Amniotic epithelial cell (primary cell): Measurements from ENCODE around the gene EIF1AX.
"Not testable (repeated sequence)": the region's sequence is repeated elsewhere in the genome, so short reads cannot be mapped to it uniquely, and the experiment has no call there.

Experiments
- DNase-seq: peaks from one replicate; pipeline ENCODE4 v3.0.0-alpha.2; 2010; ENCODE audit warnings: low read depth

The EIF1AX gene, protein sequence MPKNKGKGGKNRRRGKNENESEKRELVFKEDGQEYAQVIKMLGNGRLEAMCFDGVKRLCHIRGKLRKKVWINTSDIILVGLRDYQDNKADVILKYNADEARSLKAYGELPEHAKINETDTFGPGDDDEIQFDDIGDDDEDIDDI

GRCh38 chrX:20141281-20142220 lies at the start of gene EIF1AX:
EIF1AX (minus strand) TSS chrX:20141838; CDS start chrX:20141640, 198 bp downstream.
- peak; percentile 97 for DNase-seq

GRCh38 chrX:20189171-20189570 lies 47.5 kb upstream of the EIF1AX start:
- DNase-seq, result no peak

DNA sequence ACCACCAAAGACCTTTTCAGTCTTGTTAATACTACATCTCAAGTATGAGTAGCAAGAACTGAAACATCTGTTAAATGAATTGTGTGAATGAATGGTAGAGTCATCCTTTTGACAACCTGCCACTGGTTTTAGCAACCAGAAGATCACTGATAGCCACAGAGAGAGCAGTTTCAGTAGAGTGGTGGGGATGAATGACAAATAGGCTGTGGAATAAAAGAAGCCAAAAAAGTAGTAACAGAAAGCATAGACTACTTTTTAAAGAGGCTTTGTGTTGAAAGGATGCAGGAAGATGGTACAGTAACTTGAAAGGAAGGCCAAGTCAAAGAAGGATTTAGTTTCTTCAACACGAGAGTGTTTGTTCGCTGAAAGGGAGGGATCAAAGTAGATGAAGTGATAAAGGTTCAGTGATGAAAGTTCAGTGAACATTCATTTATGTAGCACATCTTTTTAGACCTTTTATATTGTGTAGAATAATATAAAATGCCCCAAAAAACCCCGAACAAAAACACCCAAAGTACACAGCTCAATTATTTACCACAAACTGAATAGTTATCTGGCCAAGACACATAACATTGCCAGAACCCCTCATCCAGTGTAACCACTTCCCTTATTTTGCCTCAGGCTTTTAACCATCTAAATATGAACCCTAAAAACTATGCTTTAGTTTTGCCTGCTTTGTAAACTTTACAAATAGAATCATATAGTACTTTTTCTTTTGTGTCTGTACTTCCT lies 40.1 kb upstream of the EIF1AX start:
- no peak for DNase-seq

DNA sequence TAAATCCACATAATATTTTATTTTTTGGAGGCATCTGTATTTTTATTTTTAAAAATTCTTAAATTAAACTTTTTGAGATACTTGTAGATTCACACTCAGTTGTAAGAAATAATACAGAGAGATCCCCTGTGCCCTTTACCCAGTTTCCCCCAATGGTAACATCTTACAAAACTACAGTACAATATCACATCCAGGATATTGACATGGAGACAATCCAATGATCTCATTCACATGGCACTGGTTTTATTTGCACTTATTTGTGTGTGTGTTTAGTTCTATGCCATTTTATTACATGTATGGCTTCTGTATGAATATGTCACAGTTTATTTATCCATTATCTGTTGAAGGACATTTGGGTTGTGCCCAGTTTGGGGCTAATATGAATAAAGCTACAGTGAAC lies 35.5 kb upstream of the EIF1AX start:
- no peak for DNase-seq

DNA sequence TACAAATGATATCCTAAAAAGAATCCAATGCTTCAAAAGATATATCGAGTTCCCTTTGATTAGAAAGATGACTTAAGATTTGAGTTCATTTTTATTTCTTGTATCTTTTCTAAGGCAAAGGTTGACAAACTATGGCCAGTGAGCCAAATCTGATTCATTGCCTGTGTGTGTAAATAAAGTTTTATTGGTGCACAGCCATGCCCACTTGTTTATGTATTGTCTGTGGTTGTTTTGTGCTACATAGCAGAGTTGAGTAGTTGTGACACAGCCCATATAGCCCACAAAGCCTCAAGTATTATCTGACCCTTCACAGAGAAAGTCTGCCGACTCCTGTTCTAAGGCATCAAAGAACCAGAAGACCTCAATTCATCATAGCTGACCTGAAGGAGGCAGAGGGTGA lies 32.2 kb upstream of the EIF1AX start:
- DNase-seq, result peak; percentile 42

DNA sequence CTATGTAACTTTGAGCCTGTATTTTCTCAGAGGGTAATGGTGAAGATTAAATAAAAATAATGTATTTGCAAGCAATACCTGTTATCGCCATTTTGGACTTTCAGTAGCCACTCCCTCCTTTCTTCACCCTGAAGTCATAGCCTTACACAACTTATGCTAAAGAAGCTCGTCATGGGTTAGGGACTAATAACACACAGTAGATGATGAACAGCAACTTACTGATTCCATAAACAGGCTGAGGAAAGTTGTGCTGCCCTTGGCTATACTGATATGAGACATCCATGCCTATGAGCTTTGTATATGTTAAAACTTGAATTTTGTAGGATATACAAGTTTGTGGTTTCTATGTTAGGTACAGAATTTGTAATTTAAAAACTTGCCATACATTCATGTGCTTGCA lies 31.7 kb upstream of the EIF1AX start:
- DNase-seq, result no peak

DNA sequence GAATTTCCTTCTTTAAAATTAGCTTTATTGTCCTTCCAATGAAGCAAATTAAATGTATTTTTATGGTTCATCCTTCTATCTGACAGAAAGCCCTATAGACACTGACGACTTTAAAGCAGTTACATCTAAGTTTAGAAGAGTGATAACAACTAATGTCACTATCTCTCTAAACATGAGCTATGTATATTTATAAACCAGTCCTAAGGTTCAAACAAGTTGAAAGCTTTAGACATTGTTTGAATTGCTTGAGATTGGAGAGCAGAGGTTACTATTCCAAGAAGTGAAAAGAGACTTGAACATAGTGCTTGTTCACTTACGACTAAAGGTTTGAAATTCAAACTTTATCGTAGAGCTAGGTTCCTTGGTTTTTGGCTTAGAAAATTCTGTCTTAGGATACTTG lies 30.2 kb upstream of the EIF1AX start:
- no peak for DNase-seq

- DNase-seq, result not testable (repeated sequence)
Observed at GRCh38 chrX:20162516-20162915, 20.9 kb upstream of the EIF1AX start.

DNA sequence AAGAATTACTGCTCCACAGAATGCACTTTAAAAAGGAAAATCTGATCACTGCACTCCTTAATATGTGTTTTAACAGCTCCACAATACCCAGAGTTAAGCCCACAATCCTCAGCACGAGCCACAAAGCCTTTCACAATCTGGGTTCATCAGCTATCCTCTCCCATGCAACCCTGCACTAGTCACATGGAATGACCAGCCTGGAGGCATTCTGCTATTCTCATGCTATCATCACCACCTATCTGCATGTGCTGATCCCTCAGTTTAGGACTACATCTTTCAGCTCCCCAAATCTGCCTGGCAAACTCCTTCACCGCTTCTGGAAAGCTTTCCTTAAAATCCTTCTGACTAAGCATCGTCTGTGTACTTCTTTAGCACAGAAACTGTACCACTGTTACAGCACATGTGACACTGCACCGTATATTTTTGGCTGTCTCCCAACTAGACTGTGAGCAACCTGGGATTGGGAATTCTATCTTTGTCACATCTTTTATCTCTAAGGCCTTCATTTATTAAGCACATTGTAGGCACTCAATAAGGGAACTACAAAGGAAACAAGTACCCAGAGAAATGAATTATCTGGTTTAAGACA lies 18.3 kb upstream of the EIF1AX start:
- DNase-seq, result peak; percentile 17

DNA sequence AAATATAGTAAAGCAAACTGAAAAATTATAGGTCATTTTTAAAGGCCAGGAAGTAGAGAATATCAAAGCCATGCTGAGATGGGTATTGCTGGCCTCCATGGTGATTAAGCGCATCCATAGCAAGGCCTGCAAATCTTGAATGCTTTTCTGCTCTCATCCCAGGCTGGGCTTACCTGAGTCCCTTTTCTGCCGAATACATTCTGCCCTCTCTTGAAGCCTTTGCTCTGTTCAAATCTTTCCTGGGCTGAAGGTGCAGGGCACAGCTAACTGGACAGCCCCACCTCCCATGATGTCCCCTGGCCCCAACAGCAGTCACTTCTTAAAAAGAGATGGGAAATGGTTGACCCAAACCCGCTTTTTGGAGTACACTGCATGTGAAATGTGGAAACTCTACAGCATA lies 10.1 kb upstream of the EIF1AX start:
- DNase-seq, result no peak

DNA sequence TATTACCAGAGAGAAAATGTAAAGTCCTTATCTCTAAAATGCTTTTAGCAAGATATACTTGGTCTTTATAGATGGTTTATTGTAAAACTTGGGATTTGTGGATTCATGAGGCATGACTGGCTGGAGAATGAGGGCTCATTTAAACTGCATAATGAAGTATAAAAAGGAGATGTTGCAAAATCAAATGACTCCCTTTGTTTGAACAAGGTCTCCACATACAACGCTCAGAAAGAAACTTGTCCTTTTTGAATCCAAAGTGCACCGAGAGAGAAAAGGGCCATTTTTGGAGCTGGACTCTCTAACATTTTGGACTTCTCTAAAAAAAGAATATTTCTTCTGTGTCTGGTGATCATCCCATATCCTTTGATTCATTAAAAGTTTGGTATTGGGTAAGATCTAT lies 7.7 kb upstream of the EIF1AX start:
- DNase-seq, result no peak

GRCh38 chrX:20147561-20147960 lies 5.9 kb upstream of the EIF1AX start:
- no peak for DNase-seq

- peak; percentile 50 for DNase-seq
Observed at GRCh38 chrX:20144491-20144890, 2.9 kb upstream of the EIF1AX start.

- no peak for DNase-seq
Observed at GRCh38 chrX:20143561-20143960, 1.9 kb upstream of the EIF1AX start.

DNA sequence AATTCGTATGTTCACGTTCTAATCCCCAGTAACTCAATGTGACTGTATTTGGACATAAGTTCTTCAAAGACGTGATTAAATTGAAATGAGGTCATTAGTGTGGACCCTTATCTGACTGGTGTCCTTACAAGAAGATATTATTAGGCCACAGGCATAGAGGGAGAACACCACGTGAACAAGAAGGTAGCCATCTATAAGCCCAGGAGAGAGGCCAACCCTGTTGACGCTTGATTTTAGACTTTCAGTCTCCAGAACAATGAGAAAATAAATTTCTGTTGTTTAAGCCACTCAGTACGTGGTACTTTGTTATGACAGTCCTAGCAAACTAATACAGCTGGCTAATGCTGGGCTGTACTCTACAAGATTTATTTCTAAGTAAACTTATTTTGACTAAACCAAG lies 1.5 kb upstream of the EIF1AX start:
- DNase-seq, result no peak

DNA sequence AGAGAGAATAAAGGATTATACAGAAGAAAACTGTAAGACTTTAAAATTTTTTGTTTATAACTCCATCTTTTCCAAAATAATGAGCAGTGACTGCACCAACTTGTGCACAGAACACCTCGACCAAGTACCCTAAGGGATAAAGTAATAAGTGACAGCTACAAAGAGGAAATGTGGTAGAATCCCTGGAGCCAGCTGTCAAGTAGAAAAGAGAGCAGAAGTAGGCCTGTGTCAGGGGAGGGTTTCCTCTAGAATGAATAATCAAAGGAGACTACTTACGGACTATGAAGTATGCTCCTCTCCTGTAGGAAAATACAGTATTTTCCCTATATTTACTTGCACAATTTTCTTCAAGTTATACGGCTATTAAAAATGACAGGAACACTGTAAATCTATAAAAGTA lies 1.2 kb downstream of the EIF1AX start:
- DNase-seq, result no peak

- DNase-seq, result peak; percentile 48
Observed at GRCh38 chrX:20139966-20140365, 1.7 kb downstream of the EIF1AX start.

DNA sequence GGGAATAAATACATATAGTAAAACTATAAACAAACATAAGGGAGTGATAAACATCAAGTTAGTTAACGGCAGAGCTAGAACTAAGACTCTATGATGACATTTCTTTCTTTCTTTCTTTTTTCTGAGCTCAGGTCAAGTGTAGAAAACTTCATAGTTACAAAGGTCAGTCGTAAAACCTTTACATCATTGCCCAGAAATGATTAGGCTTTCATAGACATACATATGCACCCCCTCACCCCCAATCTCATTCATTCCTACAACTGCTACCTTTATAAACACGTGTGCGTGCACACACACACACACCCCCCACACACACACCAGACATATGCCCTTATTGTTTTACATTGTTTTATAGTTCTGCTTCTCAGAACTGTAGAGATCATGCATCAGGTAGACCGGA lies 5.7 kb downstream of the EIF1AX start:
- DNase-seq, result no peak

DNA sequence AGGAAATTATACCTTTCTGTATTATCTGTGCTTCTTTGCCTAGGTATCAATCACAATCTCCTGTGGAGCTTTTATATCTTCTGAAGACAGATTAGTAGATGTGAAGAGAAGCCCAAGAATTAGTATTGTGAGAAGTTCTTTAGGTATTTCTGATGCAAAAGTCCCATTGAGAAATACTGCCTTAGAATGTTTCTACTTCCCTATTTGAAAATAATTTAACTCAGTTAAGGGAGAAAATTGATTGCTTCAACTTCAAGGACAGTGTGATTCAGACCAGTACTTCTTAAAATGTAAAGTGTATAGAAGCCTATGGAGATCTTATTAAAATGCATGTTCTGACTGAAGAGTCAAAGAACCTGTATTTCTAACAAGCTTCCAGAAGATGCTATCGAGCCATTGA lies 9.0 kb downstream of the EIF1AX start:
- DNase-seq, result peak; percentile 44

GRCh38 chrX:20130357-20130756 lies 11.3 kb downstream of the EIF1AX start:
- DNase-seq, result no peak

GRCh38 chrX:20129547-20129946 lies 12.1 kb downstream of the EIF1AX start:
- no peak for DNase-seq

GRCh38 chrX:20128670-20129069 lies 13.0 kb downstream of the EIF1AX start:
- no peak for DNase-seq

DNA sequence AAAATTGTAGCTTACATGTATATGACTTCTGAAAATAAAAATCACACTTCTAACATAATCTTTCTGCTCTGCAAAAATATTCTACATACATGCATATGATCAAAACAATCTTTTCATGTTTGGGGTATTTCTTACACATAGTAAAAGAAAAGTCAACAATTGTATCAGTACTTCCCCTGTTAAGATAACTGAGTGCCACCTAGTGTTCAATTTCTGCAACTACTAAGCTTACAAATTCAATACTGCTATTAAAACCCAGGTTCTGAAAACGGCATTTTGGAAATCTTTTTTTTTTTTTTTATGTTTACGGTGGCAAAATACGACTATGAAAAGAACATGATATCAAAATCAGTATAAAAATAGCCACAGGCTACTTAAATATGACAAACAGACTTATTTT lies 14.2 kb downstream of the EIF1AX start:
- DNase-seq, result not testable (repeated sequence)
